Activated T-helper 1 cell treated with anti-CD3 and anti-CD28 coated beads, Interleukin-12 subunit alpha, Interleukin-12 subunit beta, Interleukin-2, Interleukin-4 antibody, amounts not matched to agents 30 ng/mL and 10 ng/mL and 1 ng/mL, durations not matched to agents 14 hours and 24 hours and 36 hours (primary cell): ENCODE measurements around the gene CNTNAP5. TPM values are rescaled to one million over a fixed set of nuclear protein-coding genes. Genes with fewer than 3 reads are reported as not detected.

ENCODE experiments used
- DNase-seq: peaks from one replicate; pipeline ENCODE4 v3.0.0; 2021; ENCODE audit warnings: low spot score
- H3K27ac Mint-ChIP-seq: one replicate; pipeline ENCODE4 v1.8.0; 2021; ENCODE audit warnings: mild to moderate bottlenecking, mixed read lengths
- H3K27me3 Mint-ChIP-seq: one replicate; pipeline ENCODE4 v1.8.0; 2022; ENCODE audit warnings: mild to moderate bottlenecking, moderate library complexity, mixed read lengths; ENCODE audit not compliant: insufficient read depth
- H3K36me3 Mint-ChIP-seq: one replicate; pipeline ENCODE4 v1.8.0; 2021; ENCODE audit warnings: low read depth, mixed read lengths
- H3K4me1 Mint-ChIP-seq: one replicate; pipeline ENCODE4 v1.8.0; 2021; ENCODE audit warnings: low read depth, mixed read lengths
- H3K4me3 Mint-ChIP-seq: one replicate; pipeline ENCODE4 v1.8.0; 2021; ENCODE audit warnings: mild to moderate bottlenecking, moderate library complexity, mixed read lengths
- H3K9me3 Mint-ChIP-seq: one replicate; pipeline ENCODE4 v1.8.0; 2021; ENCODE audit warnings: mixed read lengths
- intact Hi-C: fragments of 100-400 bp; cut with micrococcal nuclease; formaldehyde crosslinking; loops from one replicate; pipeline ENCODE4 v1.15.1; 2024
- total RNA-seq: library from RNA; stranded (reverse); gene quantifications from 2 replicates; pipeline ENCODE4 v1.2.3, GENCODE V29; 2022

The CNTNAP5 gene
- not detected in 2 replicates for total RNA-seq

- DNase-seq, result no peak
- no peak within 1 kb of the TSS for H3K27ac Mint-ChIP-seq
- H3K36me3 Mint-ChIP-seq, result no peaks in the 10 kb centered on the region
- H3K27me3 Mint-ChIP-seq, result peaks cover 12% of the 10 kb centered on the region
- no peaks in the 10 kb centered on the region for H3K4me1 Mint-ChIP-seq
- no peak within 1 kb of the TSS for H3K4me3 Mint-ChIP-seq
- no peaks in the 10 kb centered on the region for H3K9me3 Mint-ChIP-seq
- intact Hi-C loops, result no loop called here
Measured at GRCh38 chr2:124025171-124025580, at the start of gene CNTNAP5. Gene CNTNAP5, plus strand, starts transcription at chr2:124025287. Its CDS starts 364 bp downstream, at chr2:124025651.

DNA sequence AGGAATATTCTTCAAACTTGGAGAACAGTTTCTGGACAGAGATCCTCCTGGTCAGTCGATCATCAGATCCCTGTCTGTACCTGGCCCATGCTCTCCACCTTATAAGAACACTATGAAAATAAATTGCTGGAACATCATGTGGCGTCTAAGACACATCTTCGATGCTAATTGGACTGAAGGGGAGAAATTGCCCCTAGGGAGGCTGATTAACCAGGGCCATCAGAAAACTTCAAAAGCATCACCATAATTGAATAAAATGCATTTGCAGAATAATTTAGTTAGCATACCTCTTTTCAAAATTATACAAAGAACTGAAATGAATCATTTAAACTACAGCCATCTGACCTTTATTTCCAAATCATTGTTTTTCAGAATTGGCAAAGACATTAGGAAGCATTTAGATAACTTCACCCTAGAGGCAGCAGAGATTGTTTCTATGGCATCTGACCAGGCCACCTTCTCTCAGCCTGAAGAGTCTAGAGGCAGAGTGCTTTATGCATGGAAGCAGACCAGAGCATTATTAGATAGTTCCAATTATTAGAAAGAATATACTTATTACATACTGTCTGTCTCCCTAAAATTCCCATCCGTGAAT is 48.9 kb upstream of the CNTNAP5 start:
- Mint-ChIP-seq H3K27ac (no peak overlapping the region), H3K9me3 (peaks cover 5% of the 10 kb centered on the region), H3K4me3 (no peak overlapping the region), H3K27me3 (no peaks in the 10 kb centered on the region), H3K4me1 (no peaks in the 10 kb centered on the region), H3K36me3 (no peaks in the 10 kb centered on the region)
- intact Hi-C loops, result no loop called here
- DNase-seq, result no peak

GRCh38 chr2:123993728-123994323 is 31.3 kb upstream of the CNTNAP5 start:
- no peak for DNase-seq
- H3K36me3 Mint-ChIP-seq, result no peaks in the 10 kb centered on the region
- intact Hi-C loops, result no loop called here
- no peak overlapping the region for H3K27ac Mint-ChIP-seq
- H3K9me3 Mint-ChIP-seq, result no peaks in the 10 kb centered on the region
- no peaks in the 10 kb centered on the region for H3K4me1 Mint-ChIP-seq
- peaks cover 1% of the 10 kb centered on the region for H3K27me3 Mint-ChIP-seq
- H3K4me3 Mint-ChIP-seq, result no peak overlapping the region

DNA sequence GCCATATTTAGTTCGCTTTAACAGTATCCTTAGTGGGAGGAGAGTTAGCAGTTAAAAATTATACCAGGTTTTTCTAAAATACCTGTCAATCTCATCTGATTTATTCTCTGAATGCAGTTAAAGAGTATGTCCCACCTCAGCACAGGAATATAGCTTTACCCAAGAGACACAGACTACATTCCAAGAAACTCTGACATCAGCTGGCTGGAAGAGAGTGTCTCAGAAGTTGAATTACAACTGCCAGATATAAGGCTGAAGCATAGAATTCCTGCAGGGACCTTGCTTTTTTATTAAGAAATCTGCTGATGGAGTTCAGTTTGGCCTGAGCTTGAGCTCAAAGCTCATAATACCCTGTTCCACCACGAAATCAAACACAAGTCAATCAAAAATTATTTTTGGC is 25.4 kb upstream of the CNTNAP5 start:
- H3K4me1 Mint-ChIP-seq, result no peaks in the 10 kb centered on the region
- DNase-seq, result no peak

DNA sequence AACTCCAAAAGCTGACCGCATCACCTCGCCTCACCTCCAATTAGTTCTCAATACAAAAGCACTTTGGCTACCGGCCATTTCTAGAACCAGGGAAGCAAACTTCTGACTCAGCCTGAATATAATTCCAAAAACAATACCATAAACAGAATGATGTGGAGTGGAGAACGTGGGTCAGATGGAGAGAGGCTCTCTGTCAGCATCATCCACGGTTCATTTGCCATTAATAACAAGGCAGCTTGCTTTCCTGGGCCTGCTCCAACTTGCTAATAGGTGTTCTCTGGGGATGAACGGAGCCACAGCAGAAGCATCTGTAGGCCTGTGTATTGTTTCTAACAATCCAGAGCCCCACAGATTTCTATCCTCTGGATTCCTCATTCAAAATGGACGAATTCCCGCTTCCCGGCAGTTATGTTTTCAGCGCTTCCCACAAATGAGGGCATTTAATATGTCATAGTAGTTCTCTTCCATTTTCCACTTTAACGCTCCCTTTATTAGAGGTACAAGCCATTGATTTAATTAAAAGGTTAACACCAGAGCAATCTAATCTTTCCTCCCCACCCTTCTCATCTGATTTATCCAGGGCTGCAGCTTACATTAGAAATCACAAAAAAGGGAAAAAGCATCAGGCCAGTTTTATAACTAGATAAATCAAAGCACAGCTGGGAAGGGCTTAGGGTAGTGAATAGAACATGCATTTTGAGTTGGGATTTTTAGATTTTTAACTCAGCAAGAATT is 23.2 kb upstream of the CNTNAP5 start:
- H3K36me3 Mint-ChIP-seq, result no peaks in the 10 kb centered on the region
- no peaks in the 10 kb centered on the region for H3K4me1 Mint-ChIP-seq
- peaks cover 1% of the 10 kb centered on the region for H3K27me3 Mint-ChIP-seq
- DNase-seq, result no peak
- intact Hi-C loops, result no loop called here
- no peak overlapping the region for H3K27ac Mint-ChIP-seq
- no peak overlapping the region for H3K4me3 Mint-ChIP-seq
- H3K9me3 Mint-ChIP-seq, result no peaks in the 10 kb centered on the region

More for the DNA sequence above, 25.4 kb upstream of the CNTNAP5 start:
- no peaks in the 10 kb centered on the region for H3K9me3 Mint-ChIP-seq
- H3K36me3 Mint-ChIP-seq, result no peaks in the 10 kb centered on the region
- intact Hi-C loops, result no loop called here
- H3K27ac Mint-ChIP-seq, result no peak overlapping the region
- H3K4me3 Mint-ChIP-seq, result no peak overlapping the region
- peaks cover 1% of the 10 kb centered on the region for H3K27me3 Mint-ChIP-seq

- H3K4me1 Mint-ChIP-seq, result no peaks in the 10 kb centered on the region
- intact Hi-C loops, result no loop called here
- no peaks in the 10 kb centered on the region for H3K36me3 Mint-ChIP-seq
- no peak for DNase-seq
- no peak overlapping the region for H3K4me3 Mint-ChIP-seq
- peaks cover 3% of the 10 kb centered on the region for H3K27me3 Mint-ChIP-seq
- H3K9me3 Mint-ChIP-seq, result no peaks in the 10 kb centered on the region
- no peak overlapping the region for H3K27ac Mint-ChIP-seq
Measured at GRCh38 chr2:124018890-124019289, 6.2 kb upstream of the CNTNAP5 start.

- DNase-seq, result no peak
- no peak overlapping the region for H3K4me3 Mint-ChIP-seq
- intact Hi-C loops, result no loop called here
- no peak overlapping the region for H3K27ac Mint-ChIP-seq
- H3K4me1 Mint-ChIP-seq, result no peaks in the 10 kb centered on the region
- peaks cover 12% of the 10 kb centered on the region for H3K27me3 Mint-ChIP-seq
- no peaks in the 10 kb centered on the region for H3K36me3 Mint-ChIP-seq
- H3K9me3 Mint-ChIP-seq, result no peaks in the 10 kb centered on the region
Measured at GRCh38 chr2:124024561-124025170, 421 bp upstream of the CNTNAP5 start.

- no peaks in the 10 kb centered on the region for H3K36me3 Mint-ChIP-seq
- intact Hi-C loops, result no loop called here
- DNase-seq, result no peak
- H3K4me3 Mint-ChIP-seq, result no peak overlapping the region
- no peak overlapping the region for H3K27ac Mint-ChIP-seq
- H3K27me3 Mint-ChIP-seq, result peaks cover 12% of the 10 kb centered on the region
- no peaks in the 10 kb centered on the region for H3K9me3 Mint-ChIP-seq
- no peaks in the 10 kb centered on the region for H3K4me1 Mint-ChIP-seq
Measured at GRCh38 chr2:124025891-124026434, 876 bp downstream of the CNTNAP5 start.

GRCh38 chr2:124026503-124026902 is 1.4 kb downstream of the CNTNAP5 start:
- Mint-ChIP-seq H3K27me3 (peaks cover 12% of the 10 kb centered on the region), H3K4me3 (no peak overlapping the region), H3K36me3 (no peaks in the 10 kb centered on the region), H3K9me3 (no peaks in the 10 kb centered on the region), H3K27ac (no peak overlapping the region), H3K4me1 (no peaks in the 10 kb centered on the region)
- no peak for DNase-seq
- intact Hi-C loops, result no loop called here

GRCh38 chr2:124027182-124027581 is 2.1 kb downstream of the CNTNAP5 start:
- Mint-ChIP-seq H3K4me3 (no peak overlapping the region), H3K9me3 (no peaks in the 10 kb centered on the region), H3K4me1 (no peaks in the 10 kb centered on the region), H3K27ac (no peak overlapping the region), H3K36me3 (no peaks in the 10 kb centered on the region), H3K27me3 (peaks cover 12% of the 10 kb centered on the region)
- no peak for DNase-seq
- intact Hi-C loops, result no loop called here

- Mint-ChIP-seq H3K36me3 (no peaks in the 10 kb centered on the region), H3K9me3 (no peaks in the 10 kb centered on the region), H3K4me1 (no peaks in the 10 kb centered on the region), H3K27ac (no peak overlapping the region), H3K4me3 (no peak overlapping the region), H3K27me3 (no peaks in the 10 kb centered on the region)
- intact Hi-C loops, result no loop called here
- DNase-seq, result no peak
Measured at GRCh38 chr2:124032799-124033198, 7.7 kb downstream of the CNTNAP5 start.

DNA sequence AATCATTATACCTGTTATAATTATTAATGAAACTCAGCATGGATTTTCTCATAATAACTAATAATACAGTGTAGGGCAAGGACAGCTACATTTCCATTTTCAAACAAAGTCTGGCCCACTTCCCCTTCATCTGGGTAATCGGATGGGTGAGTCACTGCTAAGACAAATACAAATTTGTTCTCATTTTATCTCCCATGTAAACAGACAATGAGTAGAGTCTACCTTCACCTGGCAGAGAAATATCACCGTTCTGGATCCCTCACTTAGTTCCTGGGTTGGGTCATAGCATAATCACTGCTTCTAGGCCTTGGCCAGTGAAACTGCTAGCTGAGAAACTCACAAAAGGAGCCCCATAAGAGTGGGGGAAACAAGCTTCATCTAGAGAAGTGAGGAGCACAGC is 9.2 kb downstream of the CNTNAP5 start:
- H3K4me3 Mint-ChIP-seq, result no peak overlapping the region
- no peaks in the 10 kb centered on the region for H3K27me3 Mint-ChIP-seq
- no peaks in the 10 kb centered on the region for H3K36me3 Mint-ChIP-seq
- no peak overlapping the region for H3K27ac Mint-ChIP-seq
- DNase-seq, result no peak
- H3K4me1 Mint-ChIP-seq, result no peaks in the 10 kb centered on the region
- no peaks in the 10 kb centered on the region for H3K9me3 Mint-ChIP-seq
- intact Hi-C loops, result no loop called here

DNA sequence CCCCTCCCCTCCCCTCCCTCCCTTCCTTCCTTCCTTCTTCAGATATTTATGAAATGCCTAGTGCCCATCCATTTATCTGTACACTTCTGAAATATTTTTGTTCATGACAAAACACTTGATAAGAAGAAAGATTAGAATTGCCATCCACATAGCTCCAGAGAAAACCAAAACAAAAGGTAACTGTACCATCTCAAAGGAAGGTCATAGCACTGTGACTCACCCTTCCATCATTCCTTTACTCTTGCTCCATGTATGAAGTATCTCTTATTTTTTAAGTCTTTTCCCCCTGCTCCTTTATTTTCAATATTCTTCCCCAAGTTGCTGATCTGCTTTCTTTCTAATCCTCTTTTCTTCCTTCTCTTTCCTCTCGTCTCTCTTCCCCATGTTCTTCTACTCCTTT is 9.9 kb downstream of the CNTNAP5 start:
- H3K4me1 Mint-ChIP-seq, result no peaks in the 10 kb centered on the region

More for the DNA sequence above, 9.9 kb downstream of the CNTNAP5 start:
- Mint-ChIP-seq H3K36me3 (no peaks in the 10 kb centered on the region), H3K9me3 (no peaks in the 10 kb centered on the region), H3K27me3 (no peaks in the 10 kb centered on the region), H3K27ac (no peak overlapping the region), H3K4me3 (no peak overlapping the region)
- DNase-seq, result no peak
- intact Hi-C loops, result no loop called here
